ENCODE data around the gene LRP2.

LRP2 gene

DNA sequence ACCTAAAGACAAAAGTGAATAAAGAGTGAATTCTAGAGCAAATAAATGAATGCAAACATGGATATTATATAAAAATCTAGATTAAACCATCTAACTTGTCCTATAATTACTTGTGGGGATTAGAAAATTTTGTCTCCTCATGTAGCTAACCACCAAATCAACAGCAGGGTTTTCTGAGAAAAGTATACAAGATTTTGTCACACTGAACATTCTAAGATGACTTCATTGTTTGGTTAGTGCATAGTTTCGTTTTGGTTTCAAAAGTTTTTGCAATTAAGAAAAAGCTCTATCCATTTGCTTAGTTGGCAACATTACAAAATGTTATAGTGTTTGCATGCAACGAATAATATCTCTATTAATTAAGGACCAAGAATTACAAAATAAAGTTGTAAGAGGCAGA is 125.0 kb downstream of the LRP2 start:
- no peak for DNase-seq

DNA sequence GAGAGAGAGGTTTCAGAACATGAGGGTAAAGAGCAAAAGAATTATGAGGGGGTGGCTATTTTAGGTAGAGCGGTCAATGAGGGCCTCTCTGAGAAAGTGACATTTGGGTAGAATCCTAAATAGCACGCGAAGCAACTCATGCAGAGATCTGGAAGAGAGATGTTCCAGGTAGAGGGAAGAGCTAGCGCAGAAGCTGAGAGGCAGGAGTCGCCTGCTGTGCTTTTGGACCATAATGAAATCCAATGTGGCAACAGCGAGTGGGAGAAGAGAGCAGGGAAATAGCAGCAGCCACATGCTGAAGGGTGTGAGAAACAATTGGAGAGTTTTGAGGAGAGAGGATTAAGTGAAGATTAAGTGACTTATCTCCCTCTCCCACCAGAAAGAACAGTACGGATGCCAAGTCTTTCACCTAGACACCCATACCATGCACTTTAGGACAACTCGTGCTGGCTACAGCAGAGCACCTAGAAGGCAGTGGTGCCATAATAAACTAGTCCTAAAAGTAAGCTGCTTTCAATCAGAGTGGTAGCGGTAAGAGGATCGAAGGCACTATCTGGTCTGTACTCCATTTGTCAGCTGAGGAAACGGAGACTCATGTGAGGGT is 129.7 kb downstream of the LRP2 start:
- DNase-seq: no peak

DNA sequence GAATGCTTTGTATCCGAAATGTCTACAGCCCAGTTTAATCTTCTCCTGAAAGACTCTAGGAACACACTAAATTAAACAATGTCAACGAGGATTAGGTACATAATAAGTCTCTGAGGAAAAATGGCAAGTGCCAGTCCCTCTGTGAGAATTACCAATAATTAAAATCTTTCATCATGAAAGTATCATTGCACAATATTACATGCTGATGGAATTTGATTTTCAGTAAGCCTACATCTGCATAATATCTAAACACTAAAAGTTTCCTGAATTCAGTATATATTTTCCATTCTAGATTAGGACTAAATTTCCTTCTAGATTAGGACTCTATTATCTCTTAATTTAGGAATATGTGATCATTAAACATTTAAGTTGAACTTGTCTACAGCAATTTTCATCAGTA is 132.1 kb downstream of the LRP2 start:
- no peak for DNase-seq

DNA sequence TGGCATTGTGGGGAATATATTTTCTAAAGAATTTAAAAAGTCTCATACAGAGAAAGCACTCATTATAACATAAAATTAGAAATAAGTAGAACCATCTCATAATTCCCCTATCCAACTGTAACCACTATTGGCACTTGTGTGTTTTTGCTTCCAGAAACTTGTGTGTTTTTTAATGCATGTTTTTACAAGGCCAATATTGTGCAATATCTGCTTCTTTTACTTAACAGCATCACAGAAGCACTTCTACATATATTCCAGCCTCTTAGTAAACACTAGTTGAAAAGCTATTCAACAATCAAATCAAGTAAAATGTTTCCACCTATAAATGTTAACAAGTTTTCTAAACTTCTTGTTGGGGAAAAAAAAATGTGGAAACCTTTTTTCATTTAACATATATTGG is 132.7 kb downstream of the LRP2 start:
- no peak for DNase-seq

DNA sequence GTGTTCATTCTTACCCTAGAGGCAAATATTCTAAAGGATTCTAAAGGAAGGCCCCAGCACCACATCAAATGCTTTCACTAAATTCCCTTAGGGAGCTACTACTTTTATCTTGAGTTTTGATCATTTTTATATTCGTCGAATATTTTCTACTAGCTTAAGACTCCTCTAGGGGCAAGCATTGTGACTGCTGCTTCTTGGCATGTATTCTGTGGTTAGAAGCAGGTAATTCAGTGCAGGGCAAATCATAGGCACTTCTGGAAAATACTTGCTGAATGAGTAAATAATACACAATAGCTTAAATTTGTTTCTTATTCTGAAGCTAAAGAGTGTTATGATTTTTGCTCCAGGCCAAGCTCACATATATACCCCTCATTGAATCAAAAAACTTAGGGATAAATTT is 136.4 kb downstream of the LRP2 start:
- no peak for DNase-seq

GRCh38 chr2:169225233-169225750 is 137.0 kb downstream of the LRP2 start:
- no peak for DNase-seq

DNA sequence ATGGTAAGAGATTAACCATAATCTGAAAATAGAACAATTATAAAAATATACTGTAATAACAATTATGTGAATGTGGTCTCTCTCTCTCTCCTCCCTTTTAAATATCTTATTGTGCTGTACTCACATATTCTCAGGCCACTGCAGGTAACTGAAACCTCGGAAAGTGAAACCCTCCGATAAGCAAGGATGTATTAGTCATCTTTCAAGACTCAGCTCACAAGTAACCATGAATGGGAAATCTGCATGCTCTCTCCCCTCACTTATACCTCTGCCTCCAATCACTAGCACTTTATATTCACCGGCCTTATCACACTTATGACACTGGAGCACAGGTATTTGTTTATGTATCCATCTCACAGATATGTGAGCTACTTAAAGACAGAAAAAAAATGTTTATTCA is 139.7 kb downstream of the LRP2 start:
- DNase-seq: no peak

- DNase-seq: no peak
Measured at GRCh38 chr2:169221745-169222369, 140.5 kb downstream of the LRP2 start.

- no peak for DNase-seq
Measured at GRCh38 chr2:169210917-169211316, 151.4 kb downstream of the LRP2 start.

GRCh38 chr2:169208026-169208425 is 154.3 kb downstream of the LRP2 start:
- DNase-seq: no peak

GRCh38 chr2:169205176-169205575 is 157.2 kb downstream of the LRP2 start:
- DNase-seq: no peak

- no peak for DNase-seq
Measured at GRCh38 chr2:169203952-169204351, 158.4 kb downstream of the LRP2 start.

DNA sequence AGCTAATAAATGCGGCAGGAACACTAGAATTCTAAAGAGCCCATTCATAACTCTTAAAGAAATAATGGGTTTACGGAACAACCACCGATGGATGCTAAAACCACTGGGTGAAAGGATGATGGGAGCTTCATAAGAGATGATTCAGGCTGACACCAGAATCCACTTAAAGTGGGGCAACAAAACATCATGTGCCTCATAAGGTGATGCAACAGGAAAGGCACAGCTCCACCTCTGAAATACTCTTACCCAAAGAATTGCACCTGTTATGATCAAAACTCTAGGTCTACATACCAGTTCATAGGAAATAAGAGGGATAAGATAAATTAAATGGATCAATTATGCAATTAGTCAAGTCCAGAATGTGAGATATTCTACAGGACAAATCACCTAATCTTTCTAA is 161.6 kb downstream of the LRP2 start:
- DNase-seq: no peak

GRCh38 chr2:169193618-169194017 is 168.7 kb downstream of the LRP2 start:
- no peak for DNase-seq

DNA sequence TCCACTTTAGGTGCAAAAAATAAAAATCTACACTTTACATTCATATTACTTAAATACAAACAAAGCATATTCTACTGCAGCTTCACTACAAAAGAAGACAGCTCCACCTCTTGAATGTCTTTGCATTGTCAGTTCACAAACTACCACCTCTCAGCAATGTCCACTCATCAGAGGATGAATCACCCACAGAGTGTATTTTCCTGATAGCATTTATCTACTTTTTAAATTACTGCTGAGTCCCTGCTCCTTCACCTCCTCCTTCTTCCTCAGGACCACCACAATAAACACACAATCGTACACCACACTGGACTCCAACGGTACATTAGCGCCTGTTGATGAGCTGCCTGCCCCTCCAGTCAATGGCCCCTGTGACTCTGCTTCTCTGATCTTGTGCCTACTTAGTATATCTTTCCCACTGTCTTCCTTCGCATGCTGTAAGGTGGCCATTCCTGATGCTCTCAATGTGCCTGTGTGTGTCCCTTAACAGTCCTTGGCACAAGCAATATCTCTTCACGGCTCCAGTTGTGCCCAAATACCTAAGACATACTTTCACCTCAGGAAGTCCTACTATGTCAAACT is 172.0 kb downstream of the LRP2 start:
- no peak for DNase-seq

GRCh38 chr2:169189132-169189531 is 173.2 kb downstream of the LRP2 start:
- DNase-seq: no peak

GRCh38 chr2:169185711-169186110 is 176.6 kb downstream of the LRP2 start:
- no peak for DNase-seq

- DNase-seq: no peak
Measured at GRCh38 chr2:169184074-169184473, 178.3 kb downstream of the LRP2 start.

- no peak for DNase-seq
Measured at GRCh38 chr2:169182573-169182972, 179.8 kb downstream of the LRP2 start.

DNA sequence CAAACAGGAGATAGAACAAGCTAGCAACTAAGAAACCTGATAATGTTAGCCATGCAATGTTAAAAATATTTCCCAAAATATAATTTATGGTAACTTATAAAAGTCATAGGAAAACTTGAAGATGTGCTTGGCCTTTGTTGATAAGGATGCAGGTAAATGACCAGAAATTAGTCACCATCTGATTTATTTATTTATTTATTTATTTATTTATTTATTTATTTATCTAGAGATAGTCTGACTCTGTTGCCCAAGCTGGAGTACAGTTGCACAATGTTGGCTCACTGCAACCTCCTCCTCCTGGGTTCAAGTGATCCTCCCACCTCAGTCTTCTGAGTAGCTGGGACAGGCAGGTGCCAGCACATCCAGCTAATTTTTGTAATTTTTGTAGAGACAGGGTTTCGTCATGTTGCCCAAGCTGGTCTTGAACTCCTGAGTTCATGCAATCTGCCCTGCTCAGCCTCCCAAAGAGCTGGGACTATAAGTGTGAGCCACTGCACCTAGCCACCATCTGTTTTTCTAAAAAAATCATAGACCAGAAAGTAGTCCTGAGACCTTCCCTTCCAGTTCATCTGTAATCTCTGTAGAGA is 183.4 kb downstream of the LRP2 start:
- no peak for DNase-seq

DNA sequence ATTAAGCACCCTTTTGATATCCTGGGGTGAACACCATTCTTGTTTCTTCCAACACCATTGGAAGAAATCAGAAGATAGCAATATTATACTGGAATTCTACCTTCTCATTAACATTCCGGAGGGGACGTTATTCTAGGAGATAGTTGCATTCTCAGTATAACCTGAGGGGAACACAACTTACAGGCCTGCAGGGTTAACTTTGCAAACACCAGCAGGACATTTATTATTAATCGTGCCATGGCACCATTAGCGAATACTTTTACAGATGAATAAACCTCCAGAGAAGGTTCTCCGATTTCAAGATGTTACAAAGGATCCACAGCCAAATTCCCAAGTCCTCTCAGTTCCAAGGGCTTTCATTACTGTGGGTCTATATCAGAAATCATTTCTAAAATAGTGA is 184.0 kb downstream of the LRP2 start:
- no peak for DNase-seq

GRCh38 chr2:169175112-169175511 is 187.2 kb downstream of the LRP2 start:
- DNase-seq: no peak

DNA sequence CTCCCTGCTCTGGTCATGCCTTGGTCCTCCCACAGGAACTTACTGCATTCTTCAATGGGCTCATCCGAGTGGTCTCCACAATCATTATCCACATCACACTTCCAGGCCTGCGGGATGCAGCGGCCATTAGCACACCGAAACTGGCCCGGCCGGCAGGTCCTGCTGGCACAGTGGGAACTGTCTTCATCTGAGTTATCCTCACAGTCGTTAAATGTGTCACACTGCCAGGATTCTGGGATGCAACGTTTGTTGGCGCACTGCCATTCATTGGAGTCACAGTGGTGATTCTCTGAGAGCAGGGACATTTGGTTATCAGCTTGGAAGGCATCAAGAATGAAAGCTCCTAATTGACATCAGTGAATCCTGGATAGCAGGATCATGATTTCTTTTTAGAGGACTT is 188.5 kb downstream of the LRP2 start:
- DNase-seq: no peak

DNA sequence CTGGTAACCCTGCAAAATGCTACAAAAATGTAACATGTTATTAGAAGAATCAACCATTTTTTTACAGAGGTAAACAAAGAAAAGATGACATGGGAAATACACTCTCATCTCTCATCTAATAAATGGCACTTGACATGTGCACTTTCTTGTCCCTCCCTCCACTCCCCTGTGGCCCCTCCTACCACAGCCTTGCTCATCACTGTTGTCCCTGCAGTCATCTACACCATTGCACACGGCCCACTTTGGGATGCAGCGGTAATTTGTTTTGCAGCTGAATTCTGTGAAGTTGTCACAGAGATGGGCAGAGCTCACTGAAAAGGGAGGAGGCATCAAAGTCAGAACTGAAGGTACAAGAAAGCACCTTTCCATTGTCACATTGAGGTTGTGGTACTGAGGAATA is 189.4 kb downstream of the LRP2 start:
- no peak for DNase-seq

Data from activated CD4-positive, alpha-beta T cell treated with anti-CD3 and anti-CD28 coated beads, Interleukin-2, amount 50 U/mL, for 4 hours (primary cell).